Measurements from ENCODE around the gene APOL1.
A peak's percentile ranks its signal among the peaks of the same experiment; 100 is the strongest.
"Not testable (repeated sequence)": the region's sequence is repeated elsewhere in the genome, so short reads cannot be mapped to it uniquely, and the experiment has no call there.

Gene APOL1

GRCh38 chr22:36252754-36253522 is at the start of gene APOL1:
Gene APOL1, plus strand, starts transcription at chr22:36253133. Its CDS starts 1,823 bp downstream, at chr22:36254956.
- DNase-seq = no peak

- not testable (repeated sequence) for DNase-seq
These were observed 49.5 kb upstream of the APOL1 start for GRCh38 chr22:36203441-36203840.

- DNase-seq = no peak
These were observed 48.8 kb upstream of the APOL1 start for GRCh38 chr22:36204001-36204631.

GRCh38 chr22:36204632-36205015 is 48.3 kb upstream of the APOL1 start:
- DNase-seq = no peak

- not testable (repeated sequence) for DNase-seq
These were observed 47.4 kb upstream of the APOL1 start for GRCh38 chr22:36205573-36205972.

GRCh38 chr22:36206255-36206654 is 46.7 kb upstream of the APOL1 start:
- DNase-seq = no peak

GRCh38 chr22:36208162-36208765 is 44.7 kb upstream of the APOL1 start:
- DNase-seq = no peak

- DNase-seq = no peak
These were observed 44.0 kb upstream of the APOL1 start for GRCh38 chr22:36208914-36209313.

GRCh38 chr22:36209488-36209908 is 43.4 kb upstream of the APOL1 start:
- not testable (repeated sequence) for DNase-seq

- no peak for DNase-seq
These were observed 42.7 kb upstream of the APOL1 start for GRCh38 chr22:36210224-36210623.

- DNase-seq = no peak
These were observed 41.6 kb upstream of the APOL1 start for GRCh38 chr22:36211237-36211861.

GRCh38 chr22:36212901-36213300 is 40.0 kb upstream of the APOL1 start:
- no peak for DNase-seq

GRCh38 chr22:36213586-36213985 is 39.3 kb upstream of the APOL1 start:
- peak in 1 of 2 experiments; percentile 6 for DNase-seq

GRCh38 chr22:36215981-36216380 is 37.0 kb upstream of the APOL1 start:
- DNase-seq = peak in 1 of 2 experiments; percentile 73

- DNase-seq = no peak
These were observed 34.2 kb upstream of the APOL1 start for GRCh38 chr22:36218648-36219193.

GRCh38 chr22:36220451-36220921 is 32.4 kb upstream of the APOL1 start:
- no peak for DNase-seq

GRCh38 chr22:36221799-36222751 is 30.9 kb upstream of the APOL1 start:
- DNase-seq = peak in 1 of 2 experiments; percentile 52

- no peak for DNase-seq
These were observed 30.0 kb upstream of the APOL1 start for GRCh38 chr22:36222887-36223450.

GRCh38 chr22:36223504-36223903 is 29.4 kb upstream of the APOL1 start:
- no peak for DNase-seq

GRCh38 chr22:36224245-36224644 is 28.7 kb upstream of the APOL1 start:
- no peak for DNase-seq

GRCh38 chr22:36225333-36225922 is 27.5 kb upstream of the APOL1 start:
- DNase-seq = no peak

Measured in NCI-H524 (cell line).